GM04504 (cell line): ENCODE measurements around the gene CTNND1.
A peak's percentile ranks its signal among the peaks of the same experiment; 100 is the strongest.
"Not testable (repeated sequence)": the region's sequence is repeated elsewhere in the genome, so short reads cannot be mapped to it uniquely, and the experiment has no call there.

Experiments
- DNase-seq: peaks from one replicate; pipeline ENCODE4 v3.0.0-alpha.2; 2012; ENCODE audit warnings: low read depth

CTNND1 gene

DNA sequence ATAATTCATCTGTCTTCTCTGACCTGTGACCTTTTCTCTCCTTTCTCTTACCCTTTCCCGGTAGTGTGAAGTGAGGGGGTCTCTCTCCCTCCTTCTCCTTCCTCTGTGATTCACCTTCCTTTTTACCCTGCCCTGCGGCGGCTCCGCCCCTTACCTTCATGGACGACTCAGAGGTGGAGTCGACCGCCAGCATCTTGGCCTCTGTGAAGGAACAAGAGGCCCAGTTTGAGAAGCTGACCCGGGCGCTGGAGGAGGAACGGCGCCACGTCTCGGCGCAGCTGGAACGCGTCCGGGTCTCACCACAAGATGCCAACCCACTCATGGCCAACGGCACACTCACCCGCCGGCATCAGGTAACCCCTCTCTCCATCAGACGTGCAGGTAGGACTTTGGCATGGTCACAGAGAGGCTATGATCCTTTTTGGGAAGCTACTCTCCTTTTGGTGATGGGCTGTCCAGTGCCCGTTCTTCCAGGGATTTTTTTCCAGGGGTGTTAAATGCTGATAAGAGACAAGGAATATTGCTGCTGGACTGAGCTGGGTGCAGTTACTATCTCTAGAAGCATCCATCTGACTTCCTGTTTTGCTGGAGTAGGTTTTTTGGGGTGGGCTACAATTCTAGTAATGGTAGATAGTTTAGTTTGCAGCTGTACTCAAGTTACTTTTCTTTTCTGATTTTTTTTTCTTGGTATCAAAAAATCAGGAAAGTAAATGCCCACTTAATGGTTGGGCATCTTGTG, 29.9 kb downstream of the CTNND1 start:
- DNase-seq: no peak

DNA sequence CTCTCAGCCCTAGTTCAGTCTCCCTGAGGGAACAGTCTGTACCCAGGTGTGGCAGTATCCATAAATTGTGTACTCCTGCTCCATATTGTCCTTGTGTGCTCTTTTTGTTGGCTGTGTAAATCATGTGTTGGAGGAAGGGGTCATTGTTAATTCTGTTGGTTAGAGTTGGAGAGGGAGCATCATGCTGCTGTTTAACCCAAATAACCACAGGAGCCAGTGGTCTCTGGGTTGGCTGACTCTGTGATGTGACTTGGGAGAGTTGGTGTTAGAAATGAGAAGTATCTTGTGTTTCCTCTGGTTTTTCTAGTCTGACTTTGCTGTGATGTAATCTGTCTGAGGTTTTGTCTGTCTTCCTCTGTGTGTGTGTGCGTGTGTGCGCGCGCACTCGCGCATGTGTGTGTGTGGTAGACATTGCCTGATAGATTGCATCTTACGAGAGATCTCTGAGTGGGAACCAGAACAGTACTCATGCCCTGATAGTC, 30.5 kb downstream of the CTNND1 start:
- no peak for DNase-seq

DNA sequence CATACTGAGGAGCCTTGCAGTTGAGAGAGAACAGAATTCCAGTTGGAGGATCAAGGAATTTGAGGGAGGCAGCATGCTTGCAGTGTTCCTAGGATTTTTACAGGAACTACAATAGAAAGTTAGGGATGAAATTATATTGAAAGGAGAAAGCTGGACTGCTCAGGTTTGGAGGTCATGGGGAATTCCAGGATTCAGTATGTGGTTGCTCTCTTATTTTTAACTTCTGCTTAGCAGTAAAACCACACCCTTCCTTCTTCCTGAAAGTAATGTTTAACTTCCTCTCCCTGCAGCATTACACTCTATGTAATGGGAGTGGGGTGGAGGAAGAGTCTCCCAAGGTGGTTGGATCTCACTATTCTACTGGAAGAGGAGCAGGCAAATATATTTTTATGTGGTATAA, 31.3 kb downstream of the CTNND1 start:
- DNase-seq: no peak

DNA sequence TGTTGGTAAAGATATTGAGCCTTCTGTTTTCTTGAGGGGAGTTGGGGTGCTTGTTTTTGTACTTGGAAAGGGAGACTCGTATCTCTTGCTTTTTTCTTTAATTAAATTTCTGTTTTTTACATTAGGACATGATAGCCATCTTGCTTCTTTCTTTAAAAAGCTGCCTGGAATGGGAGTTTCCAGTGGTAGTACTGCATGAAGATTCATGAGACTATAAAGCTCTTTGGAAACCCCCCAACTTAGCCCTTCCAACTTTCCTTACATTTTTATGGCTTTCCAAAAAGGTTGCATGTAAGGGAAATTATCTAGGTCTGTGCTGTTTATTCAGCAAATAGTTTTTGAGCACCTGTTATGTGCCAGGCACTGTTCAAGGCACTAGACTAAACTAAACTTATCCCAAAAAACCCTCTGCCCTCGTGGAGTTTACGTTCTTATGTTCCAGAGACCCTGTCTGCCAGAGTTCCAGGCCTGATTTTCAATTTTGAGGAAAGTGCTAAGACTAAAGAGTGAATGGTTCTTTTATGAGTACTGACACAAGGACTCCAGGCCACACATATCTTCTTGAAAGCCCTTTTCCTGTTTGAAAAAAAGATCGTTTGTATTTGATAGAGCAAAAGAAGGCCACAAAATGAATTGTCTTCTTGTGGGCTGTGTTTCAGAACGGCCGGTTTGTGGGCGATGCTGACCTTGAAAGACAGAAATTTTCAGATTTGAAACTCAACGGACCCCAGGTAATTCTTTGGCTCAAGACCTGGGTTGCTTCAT, 31.9 kb downstream of the CTNND1 start:
- DNase-seq: no peak

DNA sequence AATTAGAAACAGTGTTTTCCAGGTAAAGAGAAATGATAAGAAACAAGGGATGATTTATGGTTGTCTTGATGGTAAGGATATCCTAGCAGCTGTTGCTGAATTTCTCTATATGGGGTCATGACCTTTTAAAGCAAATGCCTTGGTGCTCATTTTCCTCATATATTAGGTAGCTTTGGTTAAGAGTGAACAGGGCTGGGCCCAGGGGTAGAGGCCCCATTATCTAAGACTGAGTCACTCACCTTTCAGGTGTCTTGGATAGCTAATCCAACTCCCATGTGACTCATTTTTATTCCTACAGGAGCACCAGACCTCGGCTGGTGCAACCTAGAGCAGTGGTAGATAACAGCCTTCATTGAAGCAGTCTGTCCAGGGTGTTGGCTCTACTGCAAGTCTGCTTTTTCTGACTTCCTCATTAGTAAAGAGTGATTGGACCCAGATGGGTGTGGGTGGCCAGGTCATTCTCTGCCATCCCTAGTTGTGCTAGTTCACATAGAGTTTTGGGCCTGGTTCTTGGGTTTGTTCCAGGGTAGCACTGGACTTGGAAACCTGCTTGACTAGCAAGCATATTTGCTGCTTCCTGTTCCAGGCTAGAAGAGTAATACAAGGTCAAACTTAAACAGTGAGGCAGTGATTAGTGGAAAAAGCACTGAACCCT, 37.4 kb downstream of the CTNND1 start:
- DNase-seq: peak; percentile 64

DNA sequence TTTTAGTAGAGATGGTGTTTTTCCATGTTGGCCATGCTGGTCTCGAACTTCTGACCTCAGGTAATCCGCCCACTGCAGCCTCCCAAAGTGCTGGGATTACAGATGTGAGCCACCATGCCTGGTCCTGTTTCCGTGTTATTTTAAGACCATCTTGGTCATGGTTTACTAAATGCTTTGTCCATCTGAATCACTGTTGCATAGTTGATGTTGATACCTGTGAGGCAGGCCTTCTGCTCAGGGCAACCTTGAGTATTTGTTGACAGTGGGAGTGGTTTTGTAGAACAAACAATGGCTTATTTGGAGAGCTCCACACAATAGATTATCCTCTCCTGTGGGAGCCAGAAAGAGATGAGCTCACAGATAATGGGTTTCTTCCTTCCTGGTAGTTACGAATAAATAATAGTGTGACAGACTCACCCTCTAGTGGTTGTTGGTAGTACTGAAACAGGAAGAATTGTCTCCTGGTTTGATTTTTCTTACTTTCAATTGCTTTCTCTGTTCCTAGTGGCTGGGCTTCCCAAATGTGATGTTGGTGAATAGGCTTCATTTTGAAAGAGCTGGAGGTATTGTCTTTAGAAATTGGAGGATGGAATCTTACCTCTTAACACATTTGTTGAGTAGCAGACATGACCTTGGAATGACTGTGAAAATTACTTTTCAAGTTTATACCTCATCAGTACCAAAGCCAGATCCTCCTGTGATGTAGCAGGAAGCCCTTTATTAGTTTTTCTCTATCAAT, 39.0 kb downstream of the CTNND1 start:
- DNase-seq: peak; percentile 55

DNA sequence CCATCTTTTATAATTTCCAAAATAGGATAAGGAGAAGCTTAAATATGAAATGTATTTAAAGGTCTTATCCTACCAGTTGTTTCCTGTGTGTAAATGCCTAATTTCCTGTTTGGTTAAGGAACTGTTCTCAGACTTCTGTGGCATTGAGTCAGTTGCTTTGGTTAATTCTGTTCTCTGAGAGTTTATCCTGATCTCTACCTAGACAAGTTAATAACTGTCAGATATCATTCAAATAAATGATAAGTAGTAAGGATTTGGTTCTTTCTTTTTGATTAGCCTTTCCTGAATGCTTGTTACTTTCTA, 39.5 kb downstream of the CTNND1 start:
- DNase-seq: no peak

DNA sequence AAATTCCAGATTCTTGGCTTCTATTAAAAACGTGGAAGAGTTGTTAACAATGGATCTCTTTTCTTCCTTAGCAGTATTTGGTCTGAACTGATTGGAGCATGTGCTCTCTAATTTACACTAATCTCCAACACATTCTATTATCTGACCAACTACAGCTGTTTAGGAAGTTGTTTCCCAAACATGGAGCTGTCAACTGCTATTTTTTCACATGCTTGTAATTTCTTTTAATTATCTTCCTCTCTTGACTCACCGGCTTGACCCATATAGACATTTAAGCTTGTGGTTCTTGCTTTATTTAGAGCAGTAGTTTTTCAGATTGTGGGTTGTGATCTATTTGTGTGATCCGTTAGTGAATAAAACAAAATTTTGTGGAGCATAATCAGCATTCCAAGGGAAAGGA, 40.8 kb downstream of the CTNND1 start:
- DNase-seq: no peak

DNA sequence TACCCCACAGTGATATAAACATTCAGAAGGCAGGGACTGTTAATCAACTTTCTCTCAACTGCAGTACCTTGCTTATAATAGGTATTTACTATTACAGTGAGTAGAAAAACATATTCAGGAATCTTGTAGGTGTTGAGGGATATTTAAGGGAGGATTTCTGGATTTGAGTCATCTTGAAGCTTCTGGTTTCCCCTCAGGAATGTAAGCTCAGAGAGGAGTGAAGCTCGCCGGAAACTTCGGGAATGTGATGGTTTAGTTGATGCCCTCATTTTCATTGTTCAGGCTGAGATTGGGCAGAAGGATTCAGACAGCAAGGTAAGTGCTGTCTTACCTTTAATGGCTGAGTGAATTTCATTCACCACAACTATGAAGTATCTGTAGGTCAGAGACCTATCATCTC, 42.9 kb downstream of the CTNND1 start:
- no peak for DNase-seq

DNA sequence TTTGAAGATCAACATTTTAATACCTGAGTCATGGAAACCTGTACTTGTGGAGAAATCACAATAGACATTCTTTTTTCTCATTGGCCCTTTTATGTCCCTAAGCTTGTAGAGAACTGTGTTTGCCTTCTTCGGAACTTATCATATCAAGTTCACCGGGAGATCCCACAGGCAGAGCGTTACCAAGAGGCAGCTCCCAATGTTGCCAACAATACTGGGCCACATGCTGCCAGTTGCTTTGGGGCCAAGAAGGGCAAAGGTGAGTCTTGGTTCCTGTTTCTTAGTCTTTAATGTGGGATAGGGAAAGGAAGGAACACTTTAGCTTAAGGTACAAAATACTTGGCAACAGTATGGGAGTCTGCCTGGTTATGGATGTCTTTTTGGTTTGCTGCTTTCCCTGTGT, 44.2 kb downstream of the CTNND1 start:
- DNase-seq: no peak

DNA sequence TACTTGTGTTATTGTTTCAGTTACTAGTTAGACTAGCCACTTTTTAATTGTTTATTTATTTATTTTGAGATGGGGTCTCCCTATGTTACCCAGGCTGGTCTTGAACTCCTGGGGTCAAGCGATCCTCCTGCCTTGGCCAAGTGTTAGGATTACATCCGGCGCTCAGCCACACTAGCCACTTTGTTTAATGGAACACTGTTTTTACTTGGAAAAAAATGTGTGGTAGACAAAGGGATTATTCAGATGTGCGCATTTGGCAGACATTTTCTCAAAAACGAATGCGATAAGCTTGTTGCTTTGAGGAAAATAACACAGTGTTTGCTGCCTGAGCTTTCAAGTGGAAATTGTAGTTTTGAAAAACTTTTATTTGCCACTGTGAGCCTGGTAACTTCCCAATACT, 51.0 kb downstream of the CTNND1 start:
- DNase-seq: no peak

DNA sequence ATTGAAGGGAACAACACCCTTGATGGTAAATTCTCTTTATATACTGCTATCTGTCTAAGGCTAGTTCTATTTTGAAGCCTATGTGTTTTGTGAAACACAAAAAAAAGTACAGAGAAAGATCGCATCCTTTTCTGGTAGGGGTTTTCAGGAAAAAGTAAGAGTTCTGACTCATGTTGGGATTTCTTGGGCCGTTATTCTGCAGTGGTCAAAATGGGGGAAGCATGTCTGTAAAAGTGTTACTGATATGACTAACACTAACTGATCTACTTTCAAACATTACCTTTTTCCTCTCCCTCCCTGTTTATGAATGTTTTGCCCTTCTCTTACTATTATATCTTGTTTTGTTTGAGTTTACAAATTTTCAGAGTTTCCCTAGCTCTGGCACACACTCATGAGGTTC, 53.9 kb downstream of the CTNND1 start:
- DNase-seq: no peak

DNA sequence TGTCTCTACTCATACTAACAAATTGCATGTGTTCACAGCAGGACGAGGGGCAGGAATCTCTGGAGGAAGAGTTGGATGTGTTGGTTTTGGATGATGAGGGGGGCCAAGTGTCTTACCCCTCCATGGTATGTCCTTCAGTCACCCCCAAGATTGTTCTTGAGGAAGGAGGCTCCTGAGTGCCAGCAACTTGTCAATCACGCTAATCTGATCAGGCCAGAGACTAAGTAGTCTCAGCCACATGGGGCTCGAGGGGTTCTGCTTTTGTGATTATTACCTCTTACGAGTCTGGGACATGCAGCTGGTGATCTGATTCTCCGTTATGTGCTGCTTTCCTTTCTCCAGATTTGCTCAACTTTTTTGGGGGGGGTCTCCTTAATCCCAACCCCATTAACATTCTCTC, 54.3 kb downstream of the CTNND1 start:
- no peak for DNase-seq

DNA sequence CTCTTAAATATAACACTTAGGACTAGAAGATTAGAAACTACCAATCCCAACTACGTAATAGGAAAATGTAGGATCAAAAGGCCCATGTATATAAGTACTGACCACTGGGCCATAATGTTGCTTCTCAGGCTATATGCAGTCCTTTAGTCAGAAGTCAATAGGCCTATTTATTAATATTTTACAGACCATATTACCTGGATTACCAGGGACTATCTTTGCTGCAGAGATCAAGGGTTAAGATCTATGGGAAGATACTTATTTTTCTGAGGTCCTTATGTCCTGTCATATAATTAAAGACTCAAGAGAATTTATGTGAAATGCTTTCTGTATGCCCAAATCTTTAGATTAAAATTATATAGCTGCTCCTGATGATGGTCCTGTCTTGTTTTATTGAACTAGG, 57.2 kb downstream of the CTNND1 start:
- no peak for DNase-seq

DNA sequence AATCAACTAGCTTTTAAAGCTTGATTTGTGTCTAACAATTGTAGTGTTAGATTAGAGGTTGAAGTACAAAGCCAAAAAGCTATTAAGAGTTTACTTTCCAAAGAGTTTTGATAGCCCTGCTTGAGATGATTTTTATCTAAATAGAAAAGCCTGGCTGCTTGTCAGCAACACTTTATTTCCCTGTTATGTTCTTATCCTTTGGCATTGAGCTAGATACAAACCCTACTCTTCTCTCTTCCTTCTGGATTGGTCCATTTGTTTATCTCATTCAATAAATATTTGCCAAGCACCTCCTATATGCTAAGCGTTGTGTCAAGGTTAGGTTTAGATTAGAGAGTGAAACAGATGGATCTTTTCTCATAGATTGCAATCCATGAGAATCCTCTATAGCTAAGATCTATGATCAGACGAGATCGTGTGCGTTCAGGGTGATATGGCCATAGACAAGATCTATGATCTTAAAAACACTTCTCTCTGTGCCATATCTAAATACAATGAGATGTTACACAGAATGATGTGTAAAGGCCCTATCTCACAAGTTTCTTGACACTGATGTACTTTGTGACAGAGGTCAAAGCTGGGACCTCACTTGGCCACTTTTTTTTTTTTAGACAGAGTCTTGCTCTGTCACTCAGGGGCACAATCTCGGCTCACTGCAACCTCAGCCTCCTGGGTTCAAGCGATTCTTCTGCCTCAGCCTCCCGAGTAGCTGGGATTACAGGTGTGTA, 57.8 kb downstream of the CTNND1 start:
- DNase-seq: no peak

DNA sequence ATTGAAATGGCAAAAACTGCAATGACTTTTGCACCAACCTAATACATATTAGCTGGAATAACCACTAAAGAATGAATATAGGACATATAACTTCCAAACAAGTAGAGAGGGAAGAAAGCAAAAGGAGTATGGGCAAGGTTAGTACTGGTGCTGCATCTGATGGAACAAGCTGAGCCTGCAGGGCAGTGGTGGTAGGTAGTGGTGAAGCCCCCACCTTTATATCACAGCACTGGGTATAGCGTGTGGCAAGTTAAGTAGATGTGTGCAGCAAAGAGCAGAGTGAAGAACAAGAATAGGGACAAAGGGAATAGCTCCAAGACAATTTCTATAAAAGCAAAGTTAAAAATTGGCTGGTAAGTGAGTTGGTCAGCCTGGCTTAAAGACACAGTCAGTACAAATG, 62.3 kb downstream of the CTNND1 start:
- DNase-seq: no peak

DNA sequence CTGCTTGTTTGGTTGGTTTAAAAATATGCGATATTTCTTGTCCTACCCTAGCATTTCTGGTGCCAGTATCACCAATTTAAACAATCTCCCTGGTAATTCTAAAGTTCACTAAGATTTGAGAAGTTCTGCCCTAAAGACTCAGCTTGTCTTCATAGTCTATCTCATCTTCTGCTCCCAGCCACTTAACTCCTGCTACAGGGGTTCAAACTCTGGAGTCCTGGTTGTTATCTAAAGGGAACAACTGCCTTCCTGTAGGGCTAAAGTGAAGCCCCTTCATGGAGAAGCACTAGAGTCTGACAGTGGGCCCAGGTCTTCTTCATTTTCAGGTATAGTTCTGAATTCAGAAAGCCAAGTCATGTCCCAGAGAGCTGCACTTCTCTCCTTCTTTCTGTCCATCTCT, 73.2 kb downstream of the CTNND1 start:
- no peak for DNase-seq

DNA sequence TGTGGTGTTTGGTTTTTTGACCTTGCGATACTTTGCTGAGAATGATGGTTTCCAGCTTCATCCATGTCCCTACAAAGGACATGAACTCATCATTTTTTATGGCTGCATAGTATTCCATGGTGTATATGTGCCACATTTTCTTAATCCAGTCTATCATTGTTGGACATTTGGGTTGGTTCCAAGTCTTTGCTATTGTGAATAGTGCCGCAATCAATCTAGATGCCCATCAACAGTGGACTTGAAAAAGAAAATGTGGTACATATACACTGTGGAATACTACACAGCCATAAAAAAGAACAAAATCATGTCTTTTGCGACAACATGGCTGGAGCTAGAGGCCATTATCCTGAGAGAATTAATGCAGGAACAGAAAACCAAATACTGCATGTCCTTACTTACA, 77.0 kb downstream of the CTNND1 start:
- DNase-seq: not testable (repeated sequence)

DNA sequence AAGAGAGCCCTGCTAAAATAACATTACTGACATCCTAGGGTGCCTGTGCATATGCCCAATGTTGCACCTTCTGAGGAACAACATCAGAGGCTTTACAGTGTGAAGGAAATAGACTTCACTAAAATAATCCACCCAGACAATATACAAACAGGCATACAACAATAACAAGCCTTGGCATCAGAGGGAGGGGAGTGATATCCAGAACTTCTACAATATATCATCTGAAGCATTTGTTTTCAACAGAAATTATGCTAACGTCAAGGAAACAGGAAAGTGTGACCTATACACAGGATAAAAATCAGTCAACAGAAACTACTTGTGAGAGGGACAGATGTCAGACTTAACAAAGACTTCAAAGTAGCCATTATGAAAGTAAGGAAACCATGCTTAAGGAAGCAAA, 81.3 kb downstream of the CTNND1 start:
- no peak for DNase-seq

DNA sequence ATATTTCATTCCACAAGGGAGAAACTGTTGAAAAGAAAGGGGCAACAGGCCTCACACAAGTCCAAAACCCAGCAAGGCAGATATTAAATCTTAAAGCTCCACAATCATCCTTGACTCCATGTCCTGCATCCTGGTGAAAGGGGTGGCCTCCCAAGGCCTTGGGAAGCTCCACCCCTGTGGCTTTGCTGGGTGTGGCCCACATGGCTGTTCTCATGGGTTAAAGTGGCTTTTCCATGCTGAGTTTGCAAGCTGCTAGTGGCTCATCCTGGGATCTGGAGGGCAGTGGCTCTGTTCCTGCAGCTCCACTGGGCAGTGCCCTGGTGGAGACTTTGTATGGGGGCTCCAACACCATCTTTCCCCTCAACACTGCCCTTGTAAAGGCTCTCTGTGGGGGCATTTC, 106.4 kb downstream of the CTNND1 start:
- no peak for DNase-seq

DNA sequence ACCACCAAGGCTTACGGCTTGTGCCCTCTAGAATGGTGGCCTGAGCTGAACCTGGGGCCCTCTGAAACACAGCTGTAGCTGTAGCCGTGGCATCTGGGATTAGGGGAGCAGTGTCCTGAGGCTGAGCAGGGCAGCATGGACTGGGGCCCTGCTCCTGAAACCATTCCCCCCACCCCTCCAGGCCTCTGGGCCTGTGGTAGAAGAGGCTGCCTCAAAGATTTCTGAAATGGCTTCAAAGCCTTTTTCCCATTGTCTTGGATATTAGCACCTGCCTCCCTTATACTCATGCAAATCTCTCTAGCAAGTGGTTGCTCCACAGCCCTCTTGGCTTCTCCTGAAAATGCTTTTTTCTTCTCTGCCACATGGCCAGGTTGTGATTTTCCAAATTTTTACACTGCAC, 106.9 kb downstream of the CTNND1 start:
- no peak for DNase-seq
